ENCODE measurements around the gene LGALS1. TPM values are rescaled to one million over a fixed set of nuclear protein-coding genes. Genes with fewer than 3 reads are reported as not detected.

LGALS1 gene
- total RNA-seq, 2 experiments from 2014 or later = 85.1 to 93.7 TPM

GRCh38 chr22:37713761-37714160 is 38.3 kb downstream of the LGALS1 start:
- Mint-ChIP-seq H3K4me3 (no peak overlapping the region), H3K27ac (no peak overlapping the region), H3K4me1 (ENCODE audit: low read depth) (no peaks in the 10 kb centered on the region), H3K9me3 (no peaks in the 10 kb centered on the region), H3K36me3 (ENCODE audit: low read depth) (peaks cover 8% of the 10 kb centered on the region), H3K27me3 (no peaks in the 10 kb centered on the region)
- H3K27me3 ChIP-seq (ENCODE audit: control insufficient read depth in 1 of 2, insufficient read depth in 2 of 2, low read length in 2 of 2) = no peaks in the 10 kb centered on the region
- CTCF ChIA-PET = no interaction called here
- DNase-seq (no peak), ATAC-seq (ENCODE audit: poor library complexity) (no peak)
- H3K27ac ChIP-seq (ENCODE audit: low read depth in 1 of 2, low read length in 2 of 2) = no peak overlapping the region
- H3K9me3 ChIP-seq (ENCODE audit: control insufficient read depth in 1 of 2, insufficient read depth in 1 of 2, low read length in 2 of 2) = no peaks in the 10 kb centered on the region
- POLR2A ChIA-PET = no interaction called here
- H3K4me3 ChIP-seq (ENCODE audit: low read length) = no peak overlapping the region
- no peaks in the 10 kb centered on the region for H3K36me3 ChIP-seq (ENCODE audit: insufficient read depth, low read length)
- intact Hi-C loops (cut with DNase I, micrococcal nuclease) = no loop called here
- TF ChIP-seq CTCF (IDR thresholded peaks at IDR 0.05) = no peak
- H3K4me1 ChIP-seq (ENCODE audit: insufficient read depth, low read length) = no peaks in the 10 kb centered on the region

- peaks cover 8% of the 10 kb centered on the region for H3K36me3 Mint-ChIP-seq (ENCODE audit: low read depth)
- H3K27me3 Mint-ChIP-seq = no peaks in the 10 kb centered on the region
- no peaks in the 10 kb centered on the region for H3K27me3 ChIP-seq (ENCODE audit: control insufficient read depth in 1 of 2, insufficient read depth in 2 of 2, low read length in 2 of 2)
- no peaks in the 10 kb centered on the region for H3K4me1 Mint-ChIP-seq (ENCODE audit: low read depth)
- no peak for DNase-seq
- no peak overlapping the region for H3K27ac Mint-ChIP-seq
- no peak overlapping the region for H3K4me3 Mint-ChIP-seq
- TF ChIP-seq CTCF (IDR thresholded peaks at IDR 0.05) = no peak
- ATAC-seq (ENCODE audit: poor library complexity) = no peak
- H3K36me3 ChIP-seq (ENCODE audit: insufficient read depth, low read length) = no peaks in the 10 kb centered on the region
- ChIA-PET POLR2A (no interaction called here), CTCF (no interaction called here)
- H3K9me3 Mint-ChIP-seq = no peaks in the 10 kb centered on the region
- no peak overlapping the region for H3K4me3 ChIP-seq (ENCODE audit: low read length)
- H3K27ac ChIP-seq (ENCODE audit: low read depth in 1 of 2, low read length in 2 of 2) = no peak overlapping the region
- no peaks in the 10 kb centered on the region for H3K9me3 ChIP-seq (ENCODE audit: control insufficient read depth in 1 of 2, insufficient read depth in 1 of 2, low read length in 2 of 2)
- no peaks in the 10 kb centered on the region for H3K4me1 ChIP-seq (ENCODE audit: insufficient read depth, low read length)
- intact Hi-C loops (cut with DNase I, micrococcal nuclease) = no loop called here
Measured at GRCh38 chr22:37714634-37715033, 39.2 kb downstream of the LGALS1 start.

- no peak overlapping the region for H3K4me3 ChIP-seq (ENCODE audit: low read length)
- Mint-ChIP-seq H3K4me3 (no peak overlapping the region), H3K4me1 (ENCODE audit: low read depth) (no peaks in the 10 kb centered on the region), H3K27me3 (no peaks in the 10 kb centered on the region), H3K36me3 (ENCODE audit: low read depth) (peaks cover 8% of the 10 kb centered on the region), H3K9me3 (no peaks in the 10 kb centered on the region), H3K27ac (no peak overlapping the region)
- H3K9me3 ChIP-seq (ENCODE audit: control insufficient read depth in 1 of 2, insufficient read depth in 1 of 2, low read length in 2 of 2) = no peaks in the 10 kb centered on the region
- ChIA-PET POLR2A (no interaction called here), CTCF (no interaction called here)
- H3K27ac ChIP-seq (ENCODE audit: low read depth in 1 of 2, low read length in 2 of 2) = no peak overlapping the region
- no peaks in the 10 kb centered on the region for H3K36me3 ChIP-seq (ENCODE audit: insufficient read depth, low read length)
- intact Hi-C loops (cut with DNase I, micrococcal nuclease) = no loop called here
- no peak for TF ChIP-seq CTCF (IDR thresholded peaks at IDR 0.05)
- H3K27me3 ChIP-seq (ENCODE audit: control insufficient read depth in 1 of 2, insufficient read depth in 2 of 2, low read length in 2 of 2) = no peaks in the 10 kb centered on the region
- DNase-seq (no peak), ATAC-seq (ENCODE audit: poor library complexity) (no peak)
- H3K4me1 ChIP-seq (ENCODE audit: insufficient read depth, low read length) = no peaks in the 10 kb centered on the region
Measured at GRCh38 chr22:37715760-37716159, 40.3 kb downstream of the LGALS1 start.

Measured in CD4-positive, alpha-beta T cell (primary cell).